Type B pancreatic cell (in vitro differentiated cells): Measurements from ENCODE around the gene NR2F1. TPM values are rescaled to one million over a fixed set of nuclear protein-coding genes. Genes with fewer than 3 reads are reported as not detected.

Experiments used
- DNase-seq: peaks from one replicate; pipeline ENCODE4 v3.0.0; 2021; ENCODE audit warnings: mixed read lengths; ENCODE audit not compliant: unreplicated experiment; ENCODE audit errors: extremely low spot score
- H3K27ac Mint-ChIP-seq: 2 replicates; pipeline ENCODE4 v1.8.0; 2021; ENCODE audit warnings: mild to moderate bottlenecking, mixed read lengths
- H3K27me3 Mint-ChIP-seq: 2 replicates; pipeline ENCODE4 v1.8.0; 2021; ENCODE audit warnings: mixed read lengths
- H3K36me3 Mint-ChIP-seq: 2 replicates; pipeline ENCODE4 v1.8.0; 2021; ENCODE audit warnings: mixed read lengths
- H3K4me1 Mint-ChIP-seq: one replicate; pipeline ENCODE4 v1.8.0; 2021; ENCODE audit warnings: mixed read lengths; ENCODE audit not compliant: unreplicated experiment
- H3K4me3 Mint-ChIP-seq: 2 replicates; pipeline ENCODE4 v1.8.0; 2021; ENCODE audit warnings: mild to moderate bottlenecking, mixed read lengths
- H3K9me3 Mint-ChIP-seq: 2 replicates; pipeline ENCODE4 v1.8.0; 2021; ENCODE audit warnings: mixed read lengths
- total RNA-seq: library from RNA; stranded (reverse); gene quantifications from 2 replicates; pipeline ENCODE4 v1.2.1, GENCODE V29; 2021; ENCODE audit warnings: low replicate concordance
- TF ChIP-seq, protein P1 (sequence below): fragments of 200-600 bp; sonication (generic); conservative IDR thresholded peaks from 2 replicates; pipeline ENCODE4 v1.5.0; 2021; ENCODE audit warnings: antibody characterized with exemption, mild to moderate bottlenecking

Gene NR2F1
- total RNA-seq, 1 donor from 2014 or later: 126 TPM

DNA sequence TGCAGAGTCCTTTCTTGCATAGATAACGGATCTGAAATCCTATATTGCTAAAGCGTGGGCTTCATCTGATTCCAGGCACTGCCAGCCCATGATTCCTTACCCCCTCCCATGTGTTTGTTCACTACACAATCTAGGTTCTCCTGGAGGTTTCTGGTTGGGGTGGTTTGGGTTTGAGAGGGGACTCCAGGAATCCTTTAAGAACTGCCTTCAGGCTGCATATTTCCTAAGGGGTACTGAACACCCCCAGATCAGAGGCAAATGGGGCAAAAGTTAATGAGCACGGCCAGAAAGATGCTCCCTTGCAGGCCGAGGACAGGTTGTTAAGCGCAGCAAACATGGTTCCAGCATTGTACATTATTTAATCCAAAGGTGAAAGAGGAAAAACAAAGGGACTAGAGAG lies 9.9 kb downstream of the NR2F1 start:
- Mint-ChIP-seq H3K4me3 (no peak overlapping the region), H3K4me1 (peaks cover 40% of the 10 kb centered on the region), H3K27ac (no peak overlapping the region)

DNA sequence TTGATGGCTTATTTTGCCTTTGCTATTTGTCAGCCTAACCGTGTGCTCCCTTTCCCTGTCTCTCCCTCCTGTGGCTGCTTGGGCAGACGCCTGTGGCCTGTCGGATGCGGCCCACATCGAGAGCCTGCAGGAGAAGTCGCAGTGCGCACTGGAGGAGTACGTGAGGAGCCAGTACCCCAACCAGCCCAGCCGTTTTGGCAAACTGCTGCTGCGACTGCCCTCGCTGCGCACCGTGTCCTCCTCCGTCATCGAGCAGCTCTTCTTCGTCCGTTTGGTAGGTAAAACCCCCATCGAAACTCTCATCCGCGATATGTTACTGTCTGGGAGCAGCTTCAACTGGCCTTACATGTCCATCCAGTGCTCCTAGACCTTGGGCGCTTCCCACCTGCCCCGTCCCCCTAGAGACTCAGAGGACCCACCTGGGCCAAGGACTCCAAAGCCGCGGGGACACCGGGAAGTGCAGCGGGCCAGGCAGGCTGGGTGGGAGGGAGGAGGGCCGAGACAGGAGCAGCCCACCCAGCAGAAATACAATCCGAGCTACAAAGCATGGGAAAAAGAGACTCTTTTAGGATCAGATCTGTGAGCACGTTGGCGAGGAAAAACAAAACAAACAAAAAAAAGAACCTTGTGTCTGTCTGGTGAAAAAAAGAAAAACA lies 10.6 kb downstream of the NR2F1 start:
- TF ChIP-seq, protein P1, sequence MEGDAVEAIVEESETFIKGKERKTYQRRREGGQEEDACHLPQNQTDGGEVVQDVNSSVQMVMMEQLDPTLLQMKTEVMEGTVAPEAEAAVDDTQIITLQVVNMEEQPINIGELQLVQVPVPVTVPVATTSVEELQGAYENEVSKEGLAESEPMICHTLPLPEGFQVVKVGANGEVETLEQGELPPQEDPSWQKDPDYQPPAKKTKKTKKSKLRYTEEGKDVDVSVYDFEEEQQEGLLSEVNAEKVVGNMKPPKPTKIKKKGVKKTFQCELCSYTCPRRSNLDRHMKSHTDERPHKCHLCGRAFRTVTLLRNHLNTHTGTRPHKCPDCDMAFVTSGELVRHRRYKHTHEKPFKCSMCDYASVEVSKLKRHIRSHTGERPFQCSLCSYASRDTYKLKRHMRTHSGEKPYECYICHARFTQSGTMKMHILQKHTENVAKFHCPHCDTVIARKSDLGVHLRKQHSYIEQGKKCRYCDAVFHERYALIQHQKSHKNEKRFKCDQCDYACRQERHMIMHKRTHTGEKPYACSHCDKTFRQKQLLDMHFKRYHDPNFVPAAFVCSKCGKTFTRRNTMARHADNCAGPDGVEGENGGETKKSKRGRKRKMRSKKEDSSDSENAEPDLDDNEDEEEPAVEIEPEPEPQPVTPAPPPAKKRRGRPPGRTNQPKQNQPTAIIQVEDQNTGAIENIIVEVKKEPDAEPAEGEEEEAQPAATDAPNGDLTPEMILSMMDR: no peak
- Mint-ChIP-seq H3K4me3 (peak overlapping the region; percentile 50), H3K9me3 (no peaks in the 10 kb centered on the region), H3K36me3 (peaks cover 55% of the 10 kb centered on the region), H3K27me3 (peaks cover 81% of the 10 kb centered on the region), H3K27ac (no peak overlapping the region), H3K4me1 (peaks cover 42% of the 10 kb centered on the region)
- DNase-seq: no peak

More for the DNA sequence above, 9.9 kb downstream of the NR2F1 start:
- peaks cover 85% of the 10 kb centered on the region for H3K27me3 Mint-ChIP-seq
- H3K36me3 Mint-ChIP-seq: peaks cover 59% of the 10 kb centered on the region
- TF ChIP-seq, protein P1: no peak
- H3K9me3 Mint-ChIP-seq: no peaks in the 10 kb centered on the region
- DNase-seq: no peak

DNA sequence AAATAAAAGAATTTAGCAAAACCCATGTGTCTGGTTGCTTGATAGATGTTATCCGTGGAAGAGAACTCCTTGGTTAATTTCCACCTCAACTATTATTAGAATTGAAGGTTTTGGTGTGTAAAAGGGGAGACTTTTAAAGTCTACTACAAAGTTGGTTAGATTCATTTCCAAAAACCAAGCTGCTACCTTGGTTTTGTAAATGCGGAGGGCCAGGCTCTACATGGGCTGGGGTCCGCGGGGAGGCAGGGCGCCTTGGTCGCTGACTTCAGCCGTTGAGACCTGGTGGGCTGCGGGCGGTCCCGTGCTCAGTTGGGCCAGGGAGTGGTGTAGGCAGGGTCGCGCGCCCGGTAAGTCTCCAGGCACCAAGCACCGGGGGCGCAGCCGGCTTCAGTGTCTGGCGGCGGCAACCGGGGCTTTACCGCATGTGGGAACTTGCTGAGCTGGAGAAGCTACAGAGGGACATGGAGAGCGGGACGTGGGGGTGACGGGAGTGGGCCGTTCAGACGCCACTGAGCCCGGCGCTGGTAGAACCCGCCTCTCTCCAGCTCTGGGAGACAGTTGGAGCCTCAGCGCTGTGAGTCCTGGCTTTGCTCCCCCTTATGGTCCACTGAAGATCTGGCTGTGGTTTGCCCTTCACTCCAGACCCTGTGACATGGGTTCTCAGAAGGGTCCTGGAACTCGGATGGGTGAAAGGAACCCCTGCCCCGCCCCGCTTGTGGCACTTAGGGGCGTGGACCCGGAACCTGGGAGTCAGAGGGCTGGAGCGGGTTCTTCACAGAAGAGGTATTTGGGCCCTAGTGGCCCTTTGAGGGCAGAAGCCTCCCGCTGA lies 11.8 kb downstream of the NR2F1 start:
- H3K4me1 Mint-ChIP-seq: peaks cover 30% of the 10 kb centered on the region
- H3K36me3 Mint-ChIP-seq: peaks cover 43% of the 10 kb centered on the region
- no peak overlapping the region for H3K4me3 Mint-ChIP-seq
- DNase-seq: no peak
- no peaks in the 10 kb centered on the region for H3K9me3 Mint-ChIP-seq
- peaks cover 69% of the 10 kb centered on the region for H3K27me3 Mint-ChIP-seq
- no peak overlapping the region for H3K27ac Mint-ChIP-seq
- TF ChIP-seq, protein P1: no peak

DNA sequence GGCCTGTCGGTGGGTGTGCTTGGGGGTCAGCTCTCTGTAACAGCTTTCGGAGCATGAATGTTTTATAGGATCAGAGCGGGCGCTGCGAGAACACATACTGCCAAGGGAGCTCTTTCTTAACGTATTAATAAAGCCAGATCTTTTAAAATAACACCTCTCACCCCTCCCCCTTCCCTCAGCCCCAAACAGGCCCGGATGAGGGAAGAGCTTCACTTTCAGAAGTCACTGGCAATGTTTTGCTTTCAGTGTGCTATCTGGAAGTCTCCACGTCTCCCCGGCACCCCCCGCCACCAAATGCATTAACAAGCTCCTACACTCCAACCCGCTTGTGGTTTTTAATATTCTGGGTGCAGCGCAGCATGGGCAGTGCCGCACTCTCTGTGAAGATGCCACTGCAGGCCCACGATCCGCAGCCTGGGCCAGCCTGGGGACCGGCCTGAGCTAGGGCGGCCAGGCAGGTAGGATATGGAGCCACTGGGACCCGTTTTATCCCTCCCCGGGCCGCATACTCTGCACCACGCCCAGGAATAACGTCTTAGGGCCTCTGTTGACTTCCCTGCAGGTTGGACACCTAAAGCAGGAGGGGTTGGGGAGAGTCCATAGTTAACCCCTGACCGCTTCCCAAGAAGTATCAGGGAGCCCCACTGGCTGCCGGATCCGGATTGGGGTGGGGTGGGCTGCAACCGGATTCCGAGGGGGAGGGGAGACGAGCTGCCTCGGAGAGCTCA lies 12.6 kb downstream of the NR2F1 start:
- no peak overlapping the region for H3K27ac Mint-ChIP-seq
- peaks cover 36% of the 10 kb centered on the region for H3K36me3 Mint-ChIP-seq
- no peak for DNase-seq
- H3K4me3 Mint-ChIP-seq: peak overlapping the region; percentile 11
- H3K27me3 Mint-ChIP-seq: peaks cover 61% of the 10 kb centered on the region
- no peaks in the 10 kb centered on the region for H3K9me3 Mint-ChIP-seq
- TF ChIP-seq, protein P1: no peak
- peaks cover 23% of the 10 kb centered on the region for H3K4me1 Mint-ChIP-seq

DNA sequence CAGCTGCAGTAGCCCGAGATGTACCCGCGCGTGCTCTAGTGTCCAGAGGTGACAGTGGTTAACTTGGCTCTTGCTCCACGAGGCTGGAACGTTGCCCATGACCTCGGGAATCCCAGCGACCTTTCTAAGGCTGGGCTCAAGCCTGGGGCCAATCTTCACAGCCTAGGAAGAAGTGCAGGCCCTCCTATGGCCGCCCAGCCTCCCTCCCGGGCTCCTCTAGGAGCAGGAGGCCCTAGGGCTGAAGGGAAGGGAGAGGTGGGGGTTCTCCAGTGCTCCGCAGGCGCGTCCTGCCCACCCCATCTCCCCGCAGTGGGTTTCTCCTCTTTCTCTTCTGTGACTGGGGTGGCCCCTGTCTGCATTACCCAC lies 13.3 kb downstream of the NR2F1 start:
- peaks cover 36% of the 10 kb centered on the region for H3K36me3 Mint-ChIP-seq
- H3K4me3 Mint-ChIP-seq: peak overlapping the region; percentile 11
- TF ChIP-seq, protein P1: no peak
- H3K9me3 Mint-ChIP-seq: no peaks in the 10 kb centered on the region
- no peak overlapping the region for H3K27ac Mint-ChIP-seq
- peaks cover 54% of the 10 kb centered on the region for H3K27me3 Mint-ChIP-seq
- H3K4me1 Mint-ChIP-seq: peaks cover 17% of the 10 kb centered on the region
- DNase-seq: no peak
